IPS-18a (cell line): ENCODE data around the gene FMO1.
A peak's percentile ranks its signal among the peaks of the same experiment; 100 is the strongest.

Experiments used
- H3K27ac ChIP-seq: one replicate; pipeline ENCODE4 v1.5.1; 2013; ENCODE audit warnings: low read length
- H3K27me3 ChIP-seq: one replicate; pipeline ENCODE4 v1.6.1; 2013; ENCODE audit warnings: mild to moderate bottlenecking, low read length; ENCODE audit not compliant: control insufficient read depth, insufficient read depth
- H3K36me3 ChIP-seq: one replicate; pipeline ENCODE4 v1.6.1; 2013; ENCODE audit warnings: low read depth, low read length; ENCODE audit not compliant: control insufficient read depth
- H3K4me1 ChIP-seq: one replicate; pipeline ENCODE4 v1.6.1; 2013; ENCODE audit warnings: low read depth, low read length; ENCODE audit not compliant: control insufficient read depth
- H3K4me3 ChIP-seq: one replicate; pipeline ENCODE4 v1.5.1; 2013; ENCODE audit warnings: low read length
- H3K9ac ChIP-seq: one replicate; pipeline ENCODE4 v1.6.1; 2013; ENCODE audit warnings: mild to moderate bottlenecking, low read length, moderate library complexity
- H3K9me3 ChIP-seq: one replicate; pipeline ENCODE4 v1.6.1; 2013; ENCODE audit warnings: low read depth, low read length; ENCODE audit not compliant: control insufficient read depth

FMO1 gene, protein sequence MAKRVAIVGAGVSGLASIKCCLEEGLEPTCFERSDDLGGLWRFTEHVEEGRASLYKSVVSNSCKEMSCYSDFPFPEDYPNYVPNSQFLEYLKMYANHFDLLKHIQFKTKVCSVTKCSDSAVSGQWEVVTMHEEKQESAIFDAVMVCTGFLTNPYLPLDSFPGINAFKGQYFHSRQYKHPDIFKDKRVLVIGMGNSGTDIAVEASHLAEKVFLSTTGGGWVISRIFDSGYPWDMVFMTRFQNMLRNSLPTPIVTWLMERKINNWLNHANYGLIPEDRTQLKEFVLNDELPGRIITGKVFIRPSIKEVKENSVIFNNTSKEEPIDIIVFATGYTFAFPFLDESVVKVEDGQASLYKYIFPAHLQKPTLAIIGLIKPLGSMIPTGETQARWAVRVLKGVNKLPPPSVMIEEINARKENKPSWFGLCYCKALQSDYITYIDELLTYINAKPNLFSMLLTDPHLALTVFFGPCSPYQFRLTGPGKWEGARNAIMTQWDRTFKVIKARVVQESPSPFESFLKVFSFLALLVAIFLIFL

DNA sequence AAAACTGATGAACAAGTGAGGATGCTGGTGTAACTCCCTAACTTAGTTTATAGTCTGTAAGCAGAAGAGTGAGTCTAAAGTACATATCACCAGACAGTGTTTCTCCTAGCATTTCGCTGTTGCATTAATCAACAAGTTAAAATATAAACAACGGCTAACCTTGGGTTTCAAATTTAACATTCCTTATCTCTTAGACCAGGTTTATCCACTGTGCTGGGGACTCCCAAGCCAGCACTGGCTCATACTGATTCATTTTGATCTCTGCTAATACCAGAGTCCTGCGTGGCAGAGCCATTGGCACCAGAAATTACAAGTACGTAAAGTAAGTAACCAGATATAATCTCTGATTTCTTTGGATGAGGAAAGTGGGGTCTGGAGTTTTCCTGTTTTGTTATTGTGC is at the start of gene FMO1:
Gene FMO1, plus strand, starts transcription at position 193 of the 400 bp plus-strand sequence. CDS start 9,594 bp downstream, outside the sequence.
- no peaks in the 10 kb centered on the region for H3K36me3 ChIP-seq
- H3K4me1 ChIP-seq: no peaks in the 10 kb centered on the region
- H3K27me3 ChIP-seq: no peaks in the 10 kb centered on the region
- no peak within 1 kb of the TSS for H3K27ac ChIP-seq
- H3K4me3 ChIP-seq: no peak within 1 kb of the TSS
- no peaks in the 10 kb centered on the region for H3K9me3 ChIP-seq
- no peak within 1 kb of the TSS for H3K9ac ChIP-seq

DNA sequence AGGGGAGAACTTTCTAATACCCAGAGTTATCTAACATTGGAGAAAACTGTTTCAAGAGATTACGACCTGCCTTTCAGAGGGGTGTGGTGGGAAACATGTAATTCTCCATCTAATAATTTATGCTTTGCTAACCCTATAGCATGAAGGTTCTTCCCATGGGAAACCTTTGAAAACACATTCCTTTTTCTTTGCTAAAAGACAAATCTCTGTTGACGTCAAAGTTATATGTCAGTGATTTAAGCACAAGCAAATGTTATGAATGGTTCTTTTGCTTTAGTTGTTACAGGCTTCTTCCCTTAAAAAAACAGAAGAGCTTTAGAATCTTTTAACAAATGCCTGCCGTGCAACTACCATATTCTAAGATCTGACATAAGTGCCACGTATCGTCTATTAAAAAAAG is 44.0 kb upstream of the FMO1 start:
- H3K9me3 ChIP-seq: no peaks in the 10 kb centered on the region
- no peaks in the 10 kb centered on the region for H3K27me3 ChIP-seq
- H3K36me3 ChIP-seq: no peaks in the 10 kb centered on the region

DNA sequence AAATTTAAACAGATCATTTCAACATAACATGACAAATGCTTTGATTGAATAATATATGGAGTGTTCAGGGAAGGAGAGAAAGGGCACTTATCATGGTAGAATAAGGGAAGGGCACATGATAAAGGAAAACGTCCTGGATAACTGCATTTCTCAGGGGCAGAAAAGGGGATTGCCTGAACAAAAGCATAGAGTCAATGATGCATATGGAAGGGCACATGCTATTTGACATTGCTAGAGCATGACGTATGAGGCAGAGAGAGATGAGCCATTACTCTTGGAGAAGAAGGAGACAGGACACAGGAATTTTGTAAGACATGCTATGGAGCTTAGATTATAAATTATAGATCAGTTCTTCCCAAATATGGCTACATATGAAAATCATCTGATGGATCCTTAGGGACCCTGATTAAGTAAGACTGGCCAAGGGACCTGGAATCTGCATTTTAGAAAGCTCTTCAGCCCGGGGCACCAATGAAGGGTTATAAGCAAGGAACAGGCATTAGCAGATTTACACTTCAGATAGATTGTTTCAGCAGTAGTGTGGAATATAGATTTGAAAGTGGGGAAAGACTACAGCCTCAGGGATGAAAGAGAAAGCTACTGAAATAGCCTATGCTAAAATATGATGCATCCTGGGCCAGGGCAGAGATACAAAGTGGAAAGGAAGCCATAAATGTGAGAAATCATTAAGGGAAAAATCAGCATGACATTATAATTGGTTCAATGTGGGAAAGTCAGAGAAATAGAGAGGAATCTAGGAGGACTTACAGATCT is 41.9 kb upstream of the FMO1 start:
- H3K9ac ChIP-seq: no peak overlapping the region
- H3K9me3 ChIP-seq: no peaks in the 10 kb centered on the region
- no peaks in the 10 kb centered on the region for H3K27me3 ChIP-seq
- no peak overlapping the region for H3K27ac ChIP-seq
- no peak overlapping the region for H3K4me3 ChIP-seq
- no peaks in the 10 kb centered on the region for H3K36me3 ChIP-seq
- H3K4me1 ChIP-seq: peaks cover 6% of the 10 kb centered on the region

More for the DNA sequence above, 44.0 kb upstream of the FMO1 start:
- H3K4me3 ChIP-seq: no peak overlapping the region
- no peak overlapping the region for H3K9ac ChIP-seq
- H3K4me1 ChIP-seq: no peaks in the 10 kb centered on the region
- H3K27ac ChIP-seq: no peak overlapping the region

DNA sequence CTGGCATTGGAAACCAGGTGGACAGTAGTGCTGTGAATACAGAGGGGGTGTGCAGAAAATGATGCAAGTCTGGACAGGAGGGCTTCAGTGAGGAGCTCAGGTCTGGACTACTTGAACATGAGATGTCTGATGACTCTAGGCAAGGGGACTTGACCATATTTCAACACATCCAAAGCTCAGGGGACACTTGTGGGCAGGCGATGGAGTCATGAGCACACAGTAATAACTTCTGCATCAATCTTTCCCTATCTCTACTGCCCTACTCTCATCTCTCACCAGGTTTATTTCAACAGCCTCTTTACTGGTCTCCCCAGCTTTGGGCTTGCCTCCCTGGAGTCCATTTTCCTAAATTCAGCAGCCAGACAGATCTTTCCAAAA is 41.3 kb upstream of the FMO1 start:
- H3K4me1 ChIP-seq: peaks cover 6% of the 10 kb centered on the region
- H3K27ac ChIP-seq: no peak overlapping the region
- H3K4me3 ChIP-seq: no peak overlapping the region
- H3K27me3 ChIP-seq: no peaks in the 10 kb centered on the region
- no peaks in the 10 kb centered on the region for H3K36me3 ChIP-seq
- H3K9me3 ChIP-seq: no peaks in the 10 kb centered on the region
- H3K9ac ChIP-seq: no peak overlapping the region

DNA sequence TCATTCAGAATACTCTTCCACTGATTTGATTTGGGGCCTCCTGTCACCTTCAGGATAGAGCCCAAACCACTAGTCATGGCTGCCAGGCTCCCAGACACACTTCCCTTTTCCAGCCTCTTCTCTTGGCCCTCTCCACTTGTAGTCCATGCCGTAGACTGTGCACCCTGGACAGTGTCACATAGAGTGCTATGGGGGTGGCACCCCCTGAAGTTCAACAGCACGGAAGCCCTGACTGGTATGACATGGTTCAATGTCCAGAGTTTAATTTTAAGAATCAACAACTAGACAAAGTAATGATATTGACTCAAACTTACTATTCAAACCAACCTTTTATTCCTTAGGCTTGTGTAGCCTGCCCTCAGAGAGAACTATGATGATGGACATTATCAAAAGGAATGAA is 40.9 kb upstream of the FMO1 start:
- Histone ChIP-seq H3K27me3 (no peaks in the 10 kb centered on the region), H3K27ac (no peak overlapping the region), H3K9me3 (no peaks in the 10 kb centered on the region), H3K36me3 (no peaks in the 10 kb centered on the region), H3K4me1 (peaks cover 6% of the 10 kb centered on the region), H3K9ac (no peak overlapping the region), H3K4me3 (no peak overlapping the region)

DNA sequence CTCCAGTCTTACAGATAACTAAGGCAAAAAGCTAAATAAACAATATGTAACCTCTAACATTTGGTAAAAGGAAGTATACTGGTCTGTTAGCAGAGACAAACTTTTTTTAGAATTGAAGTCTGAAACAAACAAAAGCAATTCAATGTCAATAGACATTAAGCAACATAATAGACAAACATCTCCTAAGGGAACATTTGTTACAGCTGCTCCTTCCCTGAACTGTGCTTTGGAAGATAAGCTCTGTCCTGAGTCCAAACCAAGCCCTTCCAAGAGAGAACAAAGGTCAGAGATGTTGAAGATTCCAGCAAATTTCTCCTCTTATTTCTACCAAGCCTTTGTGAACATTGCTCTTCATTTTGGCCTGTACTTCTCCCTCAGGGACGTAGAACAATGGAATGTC is 37.9 kb upstream of the FMO1 start:
- Histone ChIP-seq H3K36me3 (no peaks in the 10 kb centered on the region), H3K27me3 (no peaks in the 10 kb centered on the region), H3K4me3 (peak overlapping the region; percentile 18), H3K27ac (no peak overlapping the region), H3K9me3 (no peaks in the 10 kb centered on the region), H3K9ac (no peak overlapping the region), H3K4me1 (peaks cover 6% of the 10 kb centered on the region)

DNA sequence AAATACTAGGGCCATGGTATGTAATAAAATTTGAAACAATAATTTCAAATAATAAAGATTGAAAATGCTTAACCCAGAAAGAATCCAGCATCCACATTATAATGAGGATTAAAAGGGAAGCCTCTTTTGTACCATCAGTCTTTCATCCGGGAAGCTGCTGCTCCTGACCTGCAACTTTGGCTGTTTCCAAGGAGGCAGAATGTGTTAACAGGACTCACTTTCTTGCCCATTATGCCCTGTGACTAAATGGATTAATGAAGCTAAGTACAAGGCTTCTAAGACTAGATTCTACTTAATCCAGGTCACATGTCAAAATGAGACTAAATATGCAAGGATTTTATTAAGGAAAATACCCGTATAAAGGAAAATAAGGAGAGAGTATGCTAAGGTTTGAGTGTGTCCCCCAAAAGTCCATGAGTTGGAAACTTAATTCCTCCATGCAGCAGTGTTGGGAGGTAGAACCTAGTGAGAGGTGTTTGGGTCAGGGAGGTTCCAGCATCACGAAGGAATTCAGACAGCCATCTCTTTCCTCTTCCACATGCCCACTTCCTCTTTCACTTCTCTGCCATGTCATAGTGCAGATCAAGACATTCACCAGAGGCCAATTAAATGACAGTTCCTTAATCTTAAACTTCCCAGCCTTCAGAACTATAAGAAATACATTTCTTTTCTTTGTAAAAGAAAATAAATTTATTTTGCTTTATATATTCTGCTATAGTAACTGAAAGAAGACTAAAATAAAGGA is 35.5 kb upstream of the FMO1 start:
- Histone ChIP-seq H3K27me3 (no peaks in the 10 kb centered on the region), H3K9ac (no peak overlapping the region), H3K4me1 (peaks cover 6% of the 10 kb centered on the region), H3K36me3 (no peaks in the 10 kb centered on the region), H3K27ac (no peak overlapping the region), H3K4me3 (no peak overlapping the region), H3K9me3 (no peaks in the 10 kb centered on the region)

DNA sequence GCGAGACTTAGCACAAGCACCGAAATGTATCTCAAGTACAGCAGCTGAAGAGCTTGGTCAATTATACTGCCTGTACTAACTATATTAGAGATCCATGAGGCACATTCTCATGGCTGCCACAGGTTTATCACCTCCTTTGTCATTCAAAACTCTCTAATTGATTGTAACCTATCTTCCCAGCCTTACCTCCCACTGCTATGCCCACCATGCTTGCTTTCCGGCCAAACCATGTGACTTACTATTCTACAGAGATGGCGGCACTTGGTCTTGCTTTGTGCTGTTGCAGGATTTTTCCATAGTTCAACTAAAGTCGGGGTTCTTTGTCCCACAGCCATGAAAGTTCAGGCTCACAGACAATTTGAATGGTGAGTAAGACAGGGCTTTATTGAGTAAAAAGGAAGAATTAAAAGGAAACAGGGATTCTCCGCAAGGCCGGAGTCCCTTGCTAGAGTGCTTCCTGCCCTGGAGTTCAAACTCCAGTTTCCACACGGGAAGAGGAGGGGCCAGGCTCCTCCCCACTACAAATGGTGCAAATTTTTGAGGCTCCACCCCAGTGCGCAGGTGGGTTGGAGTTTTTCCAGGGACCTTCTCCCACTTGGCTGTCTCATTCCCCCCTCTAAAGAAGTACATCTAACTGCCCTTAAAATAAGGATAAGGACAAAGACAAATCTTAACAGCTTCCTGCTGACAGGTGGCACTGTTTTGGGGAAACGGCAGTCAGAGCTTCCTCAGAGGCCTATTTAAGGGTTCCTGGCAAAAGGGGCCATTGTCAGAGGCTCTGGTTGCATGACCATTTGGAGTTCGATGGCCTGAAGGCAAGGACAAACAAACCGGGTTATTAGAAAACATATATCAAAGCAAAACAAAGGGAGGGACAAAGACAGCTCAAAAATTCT is 34.5 kb upstream of the FMO1 start:
- H3K4me1 ChIP-seq: peaks cover 8% of the 10 kb centered on the region
- peaks cover 4% of the 10 kb centered on the region for H3K9me3 ChIP-seq
- no peaks in the 10 kb centered on the region for H3K27me3 ChIP-seq
- H3K36me3 ChIP-seq: no peaks in the 10 kb centered on the region
- no peak overlapping the region for H3K9ac ChIP-seq
- H3K27ac ChIP-seq: no peak overlapping the region
- H3K4me3 ChIP-seq: no peak overlapping the region

DNA sequence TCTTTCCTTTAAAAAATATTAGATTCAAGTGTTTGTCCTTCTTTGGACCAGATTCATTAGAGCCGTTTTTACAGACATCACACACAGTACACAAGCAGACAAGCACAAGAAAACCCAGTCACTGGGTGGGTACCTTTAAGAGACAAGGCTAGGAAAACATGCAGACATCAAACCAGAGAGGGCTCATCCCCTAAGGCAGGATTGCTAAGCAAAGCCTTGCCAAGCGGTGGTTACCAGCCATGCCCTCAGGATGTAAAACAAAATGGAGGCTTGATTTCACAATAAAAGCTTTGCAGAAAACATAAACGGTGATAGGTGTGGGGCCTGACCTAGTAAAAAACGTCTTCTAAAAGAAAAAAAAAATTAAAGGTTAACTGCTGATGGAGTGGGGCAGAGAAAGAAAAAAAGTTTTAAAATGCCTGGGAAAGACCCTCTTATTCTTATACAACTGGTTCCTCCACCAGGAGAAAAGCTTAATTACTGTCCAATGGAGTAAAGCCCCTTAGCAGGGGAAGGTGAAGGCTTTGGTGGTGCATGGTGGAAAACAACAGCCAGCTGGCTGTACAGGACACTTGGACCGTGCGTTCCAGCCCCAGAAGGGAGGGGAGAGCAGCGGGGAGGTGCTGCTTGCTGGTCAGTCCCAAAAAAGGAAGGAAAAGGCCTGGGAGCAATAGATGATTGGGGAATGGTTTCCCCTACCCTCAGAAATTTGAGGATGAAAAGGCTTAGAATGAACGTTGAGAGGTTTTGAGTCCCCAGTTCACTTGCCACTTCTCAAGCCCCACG is 30.4 kb upstream of the FMO1 start:
- no peak overlapping the region for H3K27ac ChIP-seq
- H3K4me3 ChIP-seq: no peak overlapping the region
- no peaks in the 10 kb centered on the region for H3K36me3 ChIP-seq
- H3K9ac ChIP-seq: no peak overlapping the region
- H3K4me1 ChIP-seq: peaks cover 27% of the 10 kb centered on the region
- no peaks in the 10 kb centered on the region for H3K27me3 ChIP-seq
- peaks cover 4% of the 10 kb centered on the region for H3K9me3 ChIP-seq

DNA sequence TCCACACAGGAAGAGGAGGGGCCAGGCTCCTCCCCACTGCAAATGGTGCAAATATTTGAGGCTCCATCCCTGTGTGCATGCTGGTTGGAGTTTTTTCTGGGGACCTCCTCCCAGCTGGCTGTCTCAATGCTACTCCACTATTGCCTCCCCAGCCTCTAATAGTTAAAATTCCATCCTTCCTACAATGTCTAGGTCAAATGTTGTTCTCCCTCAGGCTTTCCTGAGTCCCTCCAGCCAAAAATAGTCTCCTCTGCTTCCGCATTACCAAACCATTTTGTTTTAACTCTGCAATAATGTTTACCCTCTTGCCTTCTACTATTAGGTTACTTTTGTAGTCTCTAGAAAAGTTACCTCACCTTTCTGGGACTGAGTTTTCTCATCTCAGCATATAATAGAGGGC is 29.6 kb upstream of the FMO1 start:
- H3K27ac ChIP-seq: no peak overlapping the region
- peaks cover 4% of the 10 kb centered on the region for H3K9me3 ChIP-seq
- no peaks in the 10 kb centered on the region for H3K36me3 ChIP-seq
- no peak overlapping the region for H3K9ac ChIP-seq
- no peaks in the 10 kb centered on the region for H3K27me3 ChIP-seq
- H3K4me1 ChIP-seq: peaks cover 34% of the 10 kb centered on the region
- H3K4me3 ChIP-seq: no peak overlapping the region
